Gastroesophageal sphincter (tissue), 3 donors: ENCODE results near the gene ARMC2.

Experiments
- EP300 ChIP-seq: sonication (generic); formaldehyde crosslinking; IDR thresholded peaks from one replicate; pipeline ENCODE4 v1.6.1; 2017; ENCODE audit warnings: antibody characterized with exemption, mild to moderate bottlenecking
- POLR2A ChIP-seq, 2 donors: fragments of 450-650 bp; IDR thresholded peaks; one replicate each; pipeline ENCODE4 v1.6.1; 2017; ENCODE audit warnings: antibody characterized with exemption in 2 of 2, mild to moderate bottlenecking in 2 of 2, moderate library complexity in 1 of 2
- TF ChIP-seq, protein P1 (sequence below), 4 experiments: fragments of 200-600 bp in 2 of 4; fragments of 450-650 bp in 2 of 4; sonication (generic) in 1 of 4; IDR thresholded peaks; one replicate each; pipeline ENCODE4 v1.5.1; 2017 to 2019; ENCODE audit warnings: antibody characterized with exemption in 4 of 4, mild to moderate bottlenecking in 2 of 4, moderate library complexity in 2 of 4

DNA sequence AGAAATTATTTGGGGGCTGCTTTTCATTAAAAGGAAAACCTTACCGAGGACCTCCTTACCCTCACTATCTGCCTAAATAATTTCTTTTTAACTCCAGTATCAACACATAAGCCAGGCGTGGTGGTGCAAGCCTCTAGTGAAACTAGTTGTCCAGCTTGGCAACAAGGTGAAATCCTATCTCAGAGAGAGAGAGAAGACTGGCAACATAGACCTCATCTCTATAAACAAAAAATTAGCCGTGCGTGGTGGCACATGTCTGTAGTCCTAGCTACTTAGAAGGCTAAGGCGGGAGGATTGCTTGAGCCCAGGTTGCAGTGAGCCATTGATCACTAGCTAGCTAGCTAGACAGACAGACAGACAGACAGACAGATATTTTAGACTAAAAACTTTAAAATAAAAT is 92.5 kb downstream of the ARMC2 start:
- TF ChIP-seq, protein P1, sequence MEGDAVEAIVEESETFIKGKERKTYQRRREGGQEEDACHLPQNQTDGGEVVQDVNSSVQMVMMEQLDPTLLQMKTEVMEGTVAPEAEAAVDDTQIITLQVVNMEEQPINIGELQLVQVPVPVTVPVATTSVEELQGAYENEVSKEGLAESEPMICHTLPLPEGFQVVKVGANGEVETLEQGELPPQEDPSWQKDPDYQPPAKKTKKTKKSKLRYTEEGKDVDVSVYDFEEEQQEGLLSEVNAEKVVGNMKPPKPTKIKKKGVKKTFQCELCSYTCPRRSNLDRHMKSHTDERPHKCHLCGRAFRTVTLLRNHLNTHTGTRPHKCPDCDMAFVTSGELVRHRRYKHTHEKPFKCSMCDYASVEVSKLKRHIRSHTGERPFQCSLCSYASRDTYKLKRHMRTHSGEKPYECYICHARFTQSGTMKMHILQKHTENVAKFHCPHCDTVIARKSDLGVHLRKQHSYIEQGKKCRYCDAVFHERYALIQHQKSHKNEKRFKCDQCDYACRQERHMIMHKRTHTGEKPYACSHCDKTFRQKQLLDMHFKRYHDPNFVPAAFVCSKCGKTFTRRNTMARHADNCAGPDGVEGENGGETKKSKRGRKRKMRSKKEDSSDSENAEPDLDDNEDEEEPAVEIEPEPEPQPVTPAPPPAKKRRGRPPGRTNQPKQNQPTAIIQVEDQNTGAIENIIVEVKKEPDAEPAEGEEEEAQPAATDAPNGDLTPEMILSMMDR (IDR thresholded peaks at IDR 0.05): no peak
- TF ChIP-seq POLR2A (IDR thresholded peaks at IDR 0.05): no peak
- no peak for TF ChIP-seq EP300
